Kidney glomerular epithelial cell (primary cell): Measurements from ENCODE around the gene CBR1.
A peak's percentile ranks its signal among the peaks of the same experiment; 100 is the strongest.
"Not testable (repeated sequence)": the region's sequence is repeated elsewhere in the genome, so short reads cannot be mapped to it uniquely, and the experiment has no call there.

Experiments
- DNase-seq: peaks from one replicate; lab custom pipeline; 2025; lab: John Stamatoyannopoulos, UW

Gene CBR1

DNA sequence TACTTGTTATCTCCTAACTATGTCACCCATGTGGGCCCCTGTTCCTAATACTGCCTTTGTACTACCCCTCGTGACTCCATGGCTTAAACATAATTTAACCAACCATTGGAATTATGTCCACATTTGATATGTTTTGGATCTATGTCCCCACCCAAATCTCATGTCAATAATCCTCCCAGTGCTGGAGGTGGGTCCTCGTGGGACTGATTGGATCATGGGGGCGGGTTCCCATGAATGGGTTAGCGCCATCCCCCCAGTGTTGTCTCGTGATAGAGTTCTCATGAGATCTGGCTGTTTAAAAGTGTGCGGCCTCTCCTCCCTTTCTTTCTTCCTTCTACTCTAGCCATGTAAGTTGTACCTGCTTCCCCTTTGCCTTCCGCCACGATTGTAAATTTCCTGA lies 9.8 kb downstream of the CBR1 start:
- DNase-seq = no peak

- DNase-seq = no peak
Observed at GRCh38 chr21:36080386-36080785, 10.6 kb downstream of the CBR1 start.

GRCh38 chr21:36082237-36082664 lies 12.4 kb downstream of the CBR1 start:
- DNase-seq = no peak

- no peak for DNase-seq
Observed at GRCh38 chr21:36087362-36088138, 17.7 kb downstream of the CBR1 start.

DNA sequence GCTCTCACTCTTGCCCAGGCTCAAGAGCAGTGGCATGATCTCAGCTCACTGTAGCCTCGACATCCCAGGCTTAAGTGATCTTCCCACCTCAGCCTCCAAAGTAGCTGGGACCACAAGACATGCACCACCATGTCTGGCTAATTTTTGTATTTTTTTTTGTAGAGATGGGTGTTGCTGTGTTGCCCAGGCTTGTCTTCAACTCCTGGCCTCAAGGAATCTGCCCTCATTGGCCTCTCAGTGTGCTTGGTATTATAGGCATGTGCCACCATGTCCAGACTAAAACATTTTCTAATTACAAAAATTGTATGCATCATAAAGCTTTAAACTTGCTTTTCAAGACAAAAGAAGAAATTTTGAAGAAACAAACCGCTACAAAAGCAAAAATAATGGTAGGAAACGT lies 20.1 kb downstream of the CBR1 start:
- no peak for DNase-seq

- DNase-seq = peak; percentile 1
Observed at GRCh38 chr21:36092681-36093080, 22.9 kb downstream of the CBR1 start.

GRCh38 chr21:36093512-36093911 lies 23.7 kb downstream of the CBR1 start:
- no peak for DNase-seq

DNA sequence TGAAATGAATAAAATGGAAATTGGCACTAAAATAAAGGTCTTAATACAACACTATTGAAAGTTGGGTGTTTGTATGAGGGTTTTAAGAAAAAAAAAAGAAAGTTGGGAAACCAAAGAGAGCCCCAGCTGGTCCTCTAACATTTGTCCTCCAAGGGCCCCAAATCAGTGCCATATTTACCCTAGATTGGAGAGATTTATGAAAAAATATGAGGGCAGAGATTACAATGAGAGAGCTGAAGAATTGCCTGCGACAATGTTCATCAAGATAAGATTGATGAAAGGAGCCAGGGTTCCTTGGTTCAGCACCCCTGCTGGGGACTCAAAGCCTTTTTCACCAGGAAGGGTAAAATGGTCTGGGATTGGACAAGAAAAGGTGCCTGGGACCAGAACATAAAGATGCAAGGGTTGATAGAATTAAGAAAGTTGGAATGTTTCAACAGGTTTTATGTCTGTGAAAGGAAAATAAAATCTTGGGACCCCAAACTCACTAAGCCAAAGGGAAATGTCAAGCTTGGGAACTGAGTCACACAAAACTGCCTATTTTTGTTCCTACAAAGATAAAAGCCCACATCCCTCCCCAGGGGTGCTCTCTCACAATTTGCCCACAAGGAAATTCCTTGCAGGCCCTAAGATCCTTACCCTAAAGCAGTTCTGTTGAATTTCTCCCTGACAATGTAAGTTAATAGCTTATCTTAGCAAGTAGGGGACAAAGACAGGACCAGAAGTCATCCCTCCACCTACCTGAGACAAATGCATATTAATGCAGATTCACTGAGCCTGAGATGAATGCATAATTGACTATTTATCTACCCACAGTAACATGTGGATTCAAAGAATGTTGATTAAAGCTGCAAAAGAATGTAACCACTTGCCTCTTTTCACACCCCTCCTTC lies 26.8 kb downstream of the CBR1 start:
- DNase-seq = no peak

- peak; percentile 80 for DNase-seq
Observed at GRCh38 chr21:36097427-36098181, 27.8 kb downstream of the CBR1 start.

DNA sequence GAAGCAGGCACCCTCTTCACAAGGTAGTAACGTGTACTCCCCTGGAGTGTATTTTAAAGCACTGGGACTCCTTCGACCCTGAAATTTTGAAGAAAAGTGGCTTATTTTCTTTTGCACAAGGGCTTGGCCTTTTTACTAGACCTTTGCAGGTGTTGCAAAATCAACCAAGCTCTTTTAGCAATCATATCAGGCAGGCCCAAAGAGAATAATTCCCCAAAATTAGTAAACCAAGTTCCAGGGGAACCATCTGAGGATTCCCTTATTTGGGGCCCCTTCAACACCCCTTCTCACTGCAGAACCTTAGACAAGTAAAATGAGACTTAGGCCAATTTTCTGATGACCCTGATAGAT lies 28.3 kb downstream of the CBR1 start:
- no peak for DNase-seq

- no peak for DNase-seq
Observed at GRCh38 chr21:36099000-36099399, 29.2 kb downstream of the CBR1 start.

DNA sequence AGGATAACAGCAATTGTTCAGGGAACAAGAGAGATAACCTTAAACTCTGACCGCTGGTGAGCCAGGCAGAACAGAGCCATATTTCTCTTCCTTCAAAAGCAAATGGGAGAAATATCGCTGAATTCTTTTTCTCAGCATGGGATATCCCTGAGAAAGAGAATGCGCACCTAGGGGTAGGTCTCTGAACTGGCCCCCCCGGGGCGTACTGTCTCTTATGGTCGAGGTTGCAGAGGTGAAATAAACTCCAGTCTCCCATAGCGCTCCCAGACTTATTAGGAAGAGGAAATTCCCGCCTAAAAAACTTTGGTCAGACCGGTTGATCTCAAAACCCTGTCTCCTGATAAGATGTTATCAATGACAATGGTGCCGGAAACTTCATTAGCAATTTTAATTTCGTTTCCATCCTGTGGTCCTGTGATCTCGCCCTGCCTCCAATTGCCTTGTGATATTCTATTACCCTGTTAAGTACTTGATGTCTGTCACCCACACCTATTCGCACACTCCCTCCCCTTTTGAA lies 29.9 kb downstream of the CBR1 start:
- not testable (repeated sequence) for DNase-seq

- no peak for DNase-seq
Observed at GRCh38 chr21:36100971-36101641, 31.3 kb downstream of the CBR1 start.

GRCh38 chr21:36103434-36103833 lies 33.6 kb downstream of the CBR1 start:
- no peak for DNase-seq

DNA sequence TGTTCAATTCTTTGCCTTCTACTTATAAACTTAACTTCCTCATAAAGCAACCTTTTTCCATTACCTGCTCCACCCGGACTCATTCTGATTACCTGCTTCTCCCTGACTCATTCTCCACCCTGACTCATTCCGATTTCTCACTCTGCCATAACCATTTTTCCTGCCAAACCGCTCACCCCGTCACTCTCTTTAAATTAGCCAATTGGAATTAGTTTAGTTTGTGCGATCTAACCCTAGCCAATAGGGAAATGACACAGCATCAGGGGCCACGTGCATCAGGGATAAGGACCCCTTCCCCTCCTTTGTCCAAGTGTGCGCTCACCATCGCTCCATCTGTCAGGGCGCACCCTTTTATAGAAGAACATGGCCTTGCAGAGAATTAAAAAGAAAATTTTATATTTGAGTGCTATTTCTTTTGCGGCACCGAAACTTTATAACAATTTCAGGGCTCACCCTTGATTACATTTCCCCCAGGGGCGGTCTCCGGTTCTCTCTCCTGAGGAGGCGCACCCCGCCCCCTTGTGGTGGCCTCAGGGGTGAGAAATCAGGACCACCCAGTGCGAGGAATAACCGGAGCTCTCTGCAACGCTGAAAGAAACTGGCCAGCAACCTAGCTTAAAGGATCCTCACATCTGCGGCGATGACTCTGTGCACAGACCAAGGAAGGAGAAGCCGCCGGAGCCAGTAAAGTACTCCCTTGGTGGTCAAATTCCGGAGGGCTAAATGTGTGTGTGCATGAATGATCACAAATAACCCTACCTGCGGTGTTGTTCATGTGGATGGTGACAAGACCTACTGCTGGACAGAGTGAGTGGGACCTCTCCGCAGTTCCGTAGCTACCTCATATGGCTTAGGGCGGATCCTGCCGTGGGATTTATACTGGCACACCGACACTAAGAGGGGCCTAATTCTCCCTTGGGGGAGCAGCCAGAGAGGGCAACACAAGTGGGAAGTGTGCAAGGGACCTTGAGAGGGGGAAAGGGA lies 34.8 kb downstream of the CBR1 start:
- DNase-seq = peak; percentile 83

GRCh38 chr21:36105327-36105842 lies 35.6 kb downstream of the CBR1 start:
- DNase-seq = no peak

GRCh38 chr21:36109868-36110267 lies 40.0 kb downstream of the CBR1 start:
- no peak for DNase-seq

GRCh38 chr21:36111238-36111637 lies 41.4 kb downstream of the CBR1 start:
- DNase-seq = no peak

DNA sequence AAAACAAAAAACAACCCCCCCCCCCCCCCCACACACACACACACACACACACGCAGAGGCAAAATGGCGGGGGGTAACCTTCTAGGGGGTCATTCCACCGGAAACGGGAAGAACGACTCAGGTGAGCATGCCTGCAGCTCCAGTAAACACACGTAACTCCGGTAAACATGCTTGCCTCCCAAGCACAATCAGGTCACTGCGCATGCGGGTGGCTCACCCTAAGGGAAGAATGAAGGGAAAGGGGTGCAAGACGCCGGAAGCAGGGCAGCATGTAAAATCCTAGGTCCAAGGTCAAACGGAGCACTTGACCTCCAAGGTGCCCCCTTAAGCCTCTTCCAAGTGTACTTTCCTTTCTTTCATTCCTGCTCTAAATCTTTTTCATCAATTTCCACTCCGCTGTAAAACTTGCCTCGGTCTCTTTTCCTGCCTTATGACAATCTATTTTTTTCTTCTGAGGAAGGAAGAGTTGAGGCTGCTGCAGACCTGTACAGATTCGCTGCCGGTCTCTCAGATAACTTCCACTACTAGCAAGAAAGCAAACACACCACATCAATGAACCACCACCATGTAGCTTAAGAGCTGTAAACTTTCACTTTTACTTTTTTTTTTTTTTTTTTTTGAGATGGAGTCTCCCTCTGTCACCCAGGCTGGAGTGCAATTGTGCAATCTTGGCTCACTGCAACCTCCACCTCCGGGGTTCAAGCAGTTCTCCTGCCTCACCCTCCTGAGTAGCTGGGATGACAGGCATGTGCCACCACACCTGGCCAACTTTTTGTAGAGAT lies 44.0 kb downstream of the CBR1 start:
- no peak for DNase-seq
